Aorta (tissue), 5 donors: Measurements from ENCODE around the gene MGARP. TPM values are rescaled to one million over a fixed set of nuclear protein-coding genes. Genes with fewer than 3 reads are reported as not detected.
A peak's percentile ranks its signal among the peaks of the same experiment; 100 is the strongest.

Source experiments
- ATAC-seq: fragments of 200-7000 bp; cut with Tn5 transposase; one replicate; pipeline ENCODE4 v1.9.1; 2022; ENCODE audit warnings: moderate library complexity; ENCODE audit not compliant: low FRiP score
- DNase-seq, 2 donors: peaks; one replicate each; pipeline ENCODE4 v3.0.0-alpha.2; 2020
- H3K27ac ChIP-seq, 2 donors: one replicate each; pipeline ENCODE4 v1.5.1; 2013; ENCODE audit warnings: low read length in 2 of 2, mild to moderate bottlenecking in 2 of 2, moderate library complexity in 2 of 2, control low read depth in 1 of 2, inconsistent platforms in 1 of 2, low read depth in 1 of 2
- H3K27me3 ChIP-seq, 2 donors: one replicate each; pipeline ENCODE4 v1.6.1; 2013; ENCODE audit warnings: control low read depth in 1 of 2, low read length in 1 of 2, mild to moderate bottlenecking in 1 of 2, moderate library complexity in 1 of 2; ENCODE audit not compliant: insufficient read depth in 2 of 2, control insufficient read depth in 1 of 2
- H3K36me3 ChIP-seq, 2 donors: one replicate each; pipeline ENCODE4 v1.6.1; 2013; ENCODE audit warnings: control low read depth in 1 of 2, low read length in 1 of 2, mild to moderate bottlenecking in 1 of 2; ENCODE audit not compliant: insufficient read depth in 2 of 2, control insufficient read depth in 1 of 2
- H3K4me1 ChIP-seq, 2 donors: one replicate each; pipeline ENCODE4 v1.6.1; 2013; ENCODE audit warnings: low read length in 2 of 2, control low read depth in 1 of 2, mild to moderate bottlenecking in 1 of 2, moderate library complexity in 1 of 2; ENCODE audit not compliant: insufficient read depth in 2 of 2, control insufficient read depth in 1 of 2
- H3K4me3 ChIP-seq, 2 donors: one replicate each; pipeline ENCODE4 v1.5.1; 2013; ENCODE audit warnings: low read length in 2 of 2, control low read depth in 1 of 2, mild to moderate bottlenecking in 1 of 2
- H3K9me3 ChIP-seq: one replicate; pipeline ENCODE4 v1.6.1; 2013; ENCODE audit warnings: mild to moderate bottlenecking, low read length; ENCODE audit not compliant: control insufficient read depth
- WGBS, 2 donors: extraction: QIAGEN DNeasy Blood & Tissue Kit; methylation state at CpG; one replicate each; pipeline ENCODE4 v1.1.7; 2013; 5-methylcytosine and 5-hydroxymethylcytosine counted together
- intact Hi-C, 2 donors: fragments of 100-400 bp; cut with DNase I; formaldehyde crosslinking; loops; one replicate each; pipeline versions ENCODE4 v1.14.2 to v1.15.0; 2022
- polyA plus RNA-seq, 2 donors: library from polyadenylated mRNA; stranded (reverse); fragments of 200-250 nt; gene quantifications; one replicate each; pipeline ENCODE4 v1.2.3, GENCODE V29; 2013
- total RNA-seq, 2 donors: library from RNA; stranded (reverse); fragmentation: NEBNext Ultra II Directional; extraction: Animal tissue kit (Norgen Biotek cat#: 25700); gene quantifications; one replicate each; pipeline ENCODE4 v1.2.1, GENCODE V29; 2021
- donor health status: healthy with polysubstance abuse.
- donor health status: Bipolar disorder and iron deficiency.
- donor health status: DM: no; HTN: no; CAD: no.
- donor health status: DM: no; HTN: no; CAD: no.
- donor health status: DM: yes; HTN: yes; CAD: no.

Gene MGARP
- total and polyA plus RNA-seq, 4 donors, result 2.2 to 17.6 (median 6.3) TPM

DNA sequence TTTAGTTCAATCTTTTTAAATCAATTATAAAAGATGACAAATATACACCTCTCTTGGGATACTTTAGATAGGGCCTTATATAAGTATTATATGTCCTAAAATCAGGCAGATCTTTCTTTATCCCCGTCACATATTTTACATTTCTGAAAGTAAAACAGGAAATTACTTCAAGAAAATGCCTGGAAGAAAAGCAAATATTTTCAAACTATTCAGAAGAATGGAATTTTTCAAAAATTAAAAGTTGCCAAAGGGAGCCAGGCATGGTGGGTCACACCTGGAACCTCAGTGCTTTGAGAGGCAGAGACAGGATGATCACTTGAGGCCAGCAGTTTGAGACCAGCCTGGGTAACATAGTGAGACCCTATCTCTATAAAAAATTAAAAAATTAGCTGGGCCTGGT lies 34.4 kb downstream of the MGARP start:
- peak overlapping the region in 1 of 2 donors; percentile 33 for H3K27ac ChIP-seq
- intact Hi-C loops, result no loop called here

DNA sequence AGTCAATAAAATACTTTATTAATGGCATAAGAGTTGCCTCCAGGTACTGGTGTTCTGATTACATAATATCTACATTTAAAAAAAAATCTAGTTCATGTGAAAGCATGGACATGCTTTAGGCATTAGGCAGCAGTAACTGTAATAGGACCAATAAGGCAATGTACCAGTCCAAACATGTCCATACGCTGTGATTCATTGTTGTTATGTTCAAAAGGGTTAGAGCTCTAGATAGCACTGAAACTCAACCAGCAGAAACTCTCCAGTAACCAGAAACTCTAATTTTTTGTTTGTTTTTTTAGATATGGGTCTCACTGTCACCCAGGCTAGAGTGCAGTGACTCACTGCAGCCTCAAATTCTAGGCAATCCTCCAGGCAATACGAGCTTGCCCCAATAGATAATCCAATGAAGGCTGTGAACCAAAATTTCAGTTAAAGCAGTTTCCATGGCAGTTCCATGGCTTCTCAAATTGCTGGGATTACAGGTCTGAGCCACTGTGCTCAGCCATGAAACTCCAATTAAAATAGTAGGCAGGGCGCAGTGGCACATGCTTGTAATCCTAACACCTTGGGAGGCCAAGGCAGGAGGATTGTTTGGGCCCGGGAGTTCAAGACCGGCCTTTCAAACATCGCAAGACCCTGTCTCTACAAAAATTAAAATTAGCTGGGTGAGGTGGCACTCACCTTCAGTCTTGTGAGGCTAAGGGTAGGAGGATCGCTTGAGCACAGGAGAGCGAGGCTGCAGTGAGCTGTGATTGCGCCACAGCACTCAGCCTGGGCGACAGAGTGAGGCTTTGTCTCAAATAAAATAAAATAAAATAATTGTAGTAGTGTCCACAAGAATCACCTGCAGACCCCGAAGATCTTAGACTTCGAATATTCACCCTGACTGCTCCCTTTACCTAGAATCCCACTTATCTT lies 36.3 kb downstream of the MGARP start:
- Histone ChIP-seq H3K9me3 (no peaks in the 10 kb centered on the region), H3K4me1 (peaks cover 3% of the 10 kb centered on the region in 2 donors), H3K27me3 (no peaks in the 10 kb centered on the region), H3K36me3 (no peaks in the 10 kb centered on the region), H3K27ac (peak overlapping the region in 1 of 2 donors; percentile 84), H3K4me3 (no peak overlapping the region)
- peak in 1 of 2 donors; percentile 57 for DNase-seq
- WGBS, 2 donors, result 75 to 76% methylated on average over 12 of the region's 12 CpGs
- intact Hi-C loops, result loop anchor here (5.0 kb wide), 2 partner anchors 34 to 54 kb away; no protein-coding TSS in a partner anchor
- ATAC-seq, result peak; percentile 92

More for the DNA sequence above, 34.4 kb downstream of the MGARP start:
- 3 to 7% methylated on average over 1 of the region's 1 CpG for WGBS, 2 donors
- DNase-seq, result no peak
- H3K27me3 ChIP-seq, result no peaks in the 10 kb centered on the region
- no peaks in the 10 kb centered on the region for H3K36me3 ChIP-seq
- no peak overlapping the region for H3K4me3 ChIP-seq
- ATAC-seq, result no peak
- H3K9me3 ChIP-seq, result no peaks in the 10 kb centered on the region
- H3K4me1 ChIP-seq, result peaks cover 3% of the 10 kb centered on the region in 2 donors

DNA sequence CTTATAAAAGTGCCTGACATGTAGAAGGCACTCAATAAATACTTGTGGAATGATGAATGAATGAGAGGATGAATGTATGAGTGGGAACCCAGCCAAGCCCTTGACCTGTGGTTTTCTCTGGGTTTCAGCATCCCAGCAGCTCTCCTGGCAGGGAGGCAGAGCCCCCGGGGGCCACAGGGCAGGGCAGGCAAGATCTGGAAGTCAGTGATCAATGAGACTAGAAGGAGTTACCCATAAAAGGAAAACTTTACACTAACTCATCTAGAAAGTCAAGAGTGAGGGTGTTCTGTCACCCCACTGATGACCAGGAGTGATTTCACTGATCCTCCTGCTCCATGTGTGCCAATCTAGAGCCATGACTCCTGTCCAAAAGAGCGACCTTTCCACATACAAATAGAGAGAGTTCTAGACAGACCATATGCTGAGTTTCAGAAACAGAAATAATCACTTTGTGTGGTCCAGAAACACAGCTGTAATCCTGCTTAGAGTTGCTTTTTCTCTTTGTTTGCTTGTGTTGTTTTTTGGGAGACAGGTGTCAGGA lies 37.4 kb downstream of the MGARP start:
- H3K27ac ChIP-seq, result peak overlapping the region in 1 of 2 donors; percentile 57

DNA sequence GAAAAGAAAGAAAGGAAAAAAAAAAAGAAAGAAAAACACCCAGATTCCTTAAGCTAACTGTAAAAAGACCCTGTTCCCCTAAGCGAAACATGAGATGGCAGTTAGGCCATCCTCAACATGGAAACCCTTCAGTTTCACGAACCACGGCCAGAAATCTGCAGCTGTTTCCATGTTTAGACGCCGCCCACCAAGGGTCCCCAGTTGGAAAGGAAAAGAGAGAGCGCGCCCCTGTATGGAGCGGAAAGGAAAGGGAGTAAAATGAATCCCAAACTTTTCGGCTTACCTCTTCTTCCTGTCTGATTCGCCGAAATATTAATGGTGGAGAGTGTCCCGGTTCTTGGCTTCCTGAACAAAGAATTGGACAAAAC lies 38.3 kb downstream of the MGARP start:
- Histone ChIP-seq H3K36me3 (no peaks in the 10 kb centered on the region), H3K27me3 (no peaks in the 10 kb centered on the region), H3K4me1 (peaks cover 0 to 3% of the 10 kb centered on the region in 2 donors), H3K4me3 (no peak overlapping the region), H3K9me3 (no peaks in the 10 kb centered on the region), H3K27ac (no peak overlapping the region)
- DNase-seq (no peak), ATAC-seq (no peak)
- intact Hi-C loops, result loop anchor here (5.0 kb wide), 2 partner anchors 36 to 56 kb away; no protein-coding TSS in a partner anchor
- 96% methylated on average over 12 of the region's 12 CpGs for WGBS, 2 donors

More for the DNA sequence above, 37.4 kb downstream of the MGARP start:
- Histone ChIP-seq H3K9me3 (no peaks in the 10 kb centered on the region), H3K4me1 (peaks cover under 1 to 3% of the 10 kb centered on the region in 2 donors), H3K4me3 (no peak overlapping the region), H3K36me3 (no peaks in the 10 kb centered on the region), H3K27me3 (no peaks in the 10 kb centered on the region)
- 70 to 80% methylated on average over 2 of the region's 2 CpGs for WGBS, 2 donors
- intact Hi-C loops, result loop anchor here (5.0 kb wide), 2 partner anchors 35 to 55 kb away; no protein-coding TSS in a partner anchor
- DNase-seq, result no peak
- no peak for ATAC-seq

DNA sequence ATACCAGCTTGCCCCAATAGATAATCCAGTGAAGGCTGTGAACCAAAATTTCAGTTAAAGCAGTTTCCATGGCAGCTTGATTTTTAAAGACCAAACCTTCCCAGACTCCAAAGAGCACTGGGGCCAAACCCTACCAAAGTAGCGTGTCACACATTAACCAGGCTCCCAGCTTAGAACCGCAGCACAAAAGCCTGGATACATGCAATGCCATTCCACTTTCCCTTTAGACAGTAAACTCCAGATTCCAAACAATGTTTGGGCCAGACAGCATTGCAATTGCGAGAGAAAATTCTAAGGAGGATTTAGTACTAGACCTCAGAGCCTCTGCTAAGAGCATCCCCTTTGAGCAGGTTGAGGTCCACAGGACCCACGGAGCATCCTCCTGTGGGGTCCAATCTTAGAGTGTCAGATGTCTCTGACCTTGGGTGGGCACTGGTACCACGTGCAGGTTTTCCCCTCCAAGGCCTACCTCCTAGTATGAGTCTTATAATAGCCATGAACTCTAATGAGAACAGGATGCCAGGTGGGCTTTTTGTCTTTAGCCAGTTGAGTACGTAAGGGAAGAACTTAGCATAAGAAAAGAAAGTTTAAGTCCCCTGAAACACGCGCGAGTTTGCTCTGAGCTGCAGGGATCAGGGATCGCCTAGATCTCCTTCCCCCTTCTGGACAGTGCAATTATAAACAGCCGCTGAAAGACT lies 38.8 kb downstream of the MGARP start:
- no peak overlapping the region for H3K4me3 ChIP-seq
- 88 to 93% methylated on average over 11 of the region's 11 CpGs for WGBS, 2 donors
- H3K27me3 ChIP-seq, result no peaks in the 10 kb centered on the region
- intact Hi-C loops, result loop anchor here (5.0 kb wide), 2 partner anchors 36 to 56 kb away; no protein-coding TSS in a partner anchor
- peaks cover 0 to 3% of the 10 kb centered on the region in 2 donors for H3K4me1 ChIP-seq
- no peaks in the 10 kb centered on the region for H3K36me3 ChIP-seq
- ATAC-seq, result no peak
- no peak overlapping the region for H3K27ac ChIP-seq
- DNase-seq, result no peak
- H3K9me3 ChIP-seq, result no peaks in the 10 kb centered on the region

DNA sequence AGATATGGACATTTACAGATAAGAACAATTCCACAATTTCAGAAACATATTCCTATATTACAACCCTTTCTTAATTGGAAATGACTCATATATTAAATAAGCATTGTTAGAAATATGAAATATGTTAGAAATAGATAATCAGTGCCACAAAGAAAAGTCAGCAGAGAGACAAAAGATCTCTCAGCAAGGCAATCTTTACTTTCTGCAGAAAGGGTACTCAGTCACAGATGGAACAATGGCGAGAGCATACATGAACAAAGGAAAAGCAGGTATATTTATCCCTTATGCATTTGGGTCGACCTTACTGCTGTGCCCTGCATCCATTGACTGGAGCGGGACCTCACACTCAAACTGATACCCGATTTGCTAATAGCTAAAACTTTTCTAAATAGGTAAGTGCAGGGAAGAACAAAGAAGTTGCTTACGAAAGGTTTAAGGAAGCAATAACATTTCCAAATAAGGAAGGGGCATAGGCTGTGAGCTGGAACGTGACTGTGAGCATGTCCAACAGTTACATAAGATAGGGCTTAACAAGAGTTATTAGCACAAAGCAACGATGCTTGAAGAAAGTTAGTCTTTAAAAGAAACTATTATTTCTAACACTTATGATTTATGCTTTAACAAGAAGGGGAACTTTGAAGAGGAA lies 40.8 kb downstream of the MGARP start:
- Histone ChIP-seq H3K36me3 (no peaks in the 10 kb centered on the region), H3K4me1 (no peaks in the 10 kb centered on the region), H3K27ac (no peak overlapping the region), H3K9me3 (no peaks in the 10 kb centered on the region), H3K27me3 (no peaks in the 10 kb centered on the region), H3K4me3 (no peak overlapping the region)
- intact Hi-C loops, result no loop called here
- 91 to 92% methylated on average over 7 of the region's 7 CpGs for WGBS, 2 donors
- DNase-seq (no peak), ATAC-seq (no peak)

DNA sequence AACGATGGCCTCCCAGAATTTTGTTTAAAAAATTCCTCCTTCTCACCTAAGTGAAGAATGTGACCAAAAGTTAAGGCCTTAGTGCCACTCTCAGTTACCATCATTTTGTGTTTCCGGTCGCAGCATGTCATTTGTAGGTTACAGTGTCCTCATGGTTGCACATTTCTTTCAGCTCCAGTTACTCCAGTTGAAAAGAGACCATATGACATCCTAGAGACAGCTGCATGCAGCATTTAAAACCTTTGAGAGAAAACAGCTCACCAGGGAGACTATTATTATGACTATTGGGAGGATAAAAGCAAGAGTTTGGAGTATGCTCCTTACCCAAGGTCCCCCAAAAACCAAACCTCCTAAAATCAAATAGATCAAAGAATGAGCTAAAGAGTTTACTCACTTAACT lies 45.8 kb downstream of the MGARP start:
- Histone ChIP-seq H3K9me3 (no peaks in the 10 kb centered on the region), H3K27me3 (no peaks in the 10 kb centered on the region), H3K4me1 (no peaks in the 10 kb centered on the region), H3K36me3 (no peaks in the 10 kb centered on the region), H3K4me3 (no peak overlapping the region), H3K27ac (no peak overlapping the region)
- DNase-seq (no peak), ATAC-seq (no peak)
- WGBS, 2 donors, result 73 to 77% methylated on average over 3 of the region's 3 CpGs
- intact Hi-C loops, result no loop called here

DNA sequence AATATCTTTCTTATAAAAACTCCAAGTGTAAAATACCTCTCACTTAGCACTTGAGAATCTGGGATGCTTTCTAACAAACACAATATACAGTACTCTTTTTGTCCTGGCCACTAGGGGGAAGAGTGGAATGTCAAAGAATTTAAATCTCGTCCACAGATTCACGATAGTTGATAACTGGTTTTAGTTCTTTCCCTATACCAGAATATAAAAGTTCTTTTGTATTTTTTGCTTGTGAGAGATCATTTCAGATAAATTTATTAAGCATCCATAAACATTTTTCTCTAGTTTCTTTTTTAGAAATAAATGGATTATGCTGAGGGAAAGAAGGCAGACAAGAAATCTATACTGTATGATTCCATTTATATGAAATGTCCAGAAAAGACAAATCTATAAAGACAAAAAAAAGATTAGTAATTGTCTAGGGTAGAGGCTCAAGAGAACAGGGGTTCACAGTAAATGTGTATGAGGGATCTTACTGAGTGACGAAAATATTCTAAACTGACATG lies 50.4 kb downstream of the MGARP start:
- H3K4me3 ChIP-seq, result no peak overlapping the region
- intact Hi-C loops, result loop anchor here (1.0 to 2.0 kb wide), 2 partner anchors 65 to 66 kb away; no protein-coding TSS in a partner anchor
- H3K27me3 ChIP-seq, result no peaks in the 10 kb centered on the region
- no peak for DNase-seq
- WGBS, 2 donors, result 29 to 30% methylated on average over 3 of the region's 3 CpGs
- ATAC-seq, result peak; percentile 79
- H3K4me1 ChIP-seq, result no peaks in the 10 kb centered on the region
- no peaks in the 10 kb centered on the region for H3K36me3 ChIP-seq
- no peak overlapping the region for H3K27ac ChIP-seq
- no peaks in the 10 kb centered on the region for H3K9me3 ChIP-seq
